PC-3 (cell line): ENCODE measurements around the gene PLEKHH2. TPM values are rescaled to one million over a fixed set of nuclear protein-coding genes. Genes with fewer than 3 reads are reported as not detected.

Experiments used
- ATAC-seq: fragments of 200-7000 bp; cut with Tn5 transposase; 2 replicates; pipeline ENCODE4 v1.9.1; 2020; ENCODE audit warnings: mild to moderate bottlenecking, moderate library complexity
- BruUV-seq: library from RNA; stranded (reverse); fragments of 400-500 nt; replicated peaks from 2 replicates; lab custom pipeline; 2021; lab: Mats Ljungman, UMichigan
- CTCF ChIA-PET: fragments of 300-600 bp; sonication (Branson Sonifier 250); formaldehyde crosslinking; loops from one replicate; lab custom pipeline; 2022; ENCODE audit warnings: antibody characterized with exemption; lab: Charles Lee
- POLR2A ChIA-PET: fragments of 300-600 bp; sonication (Branson Sonifier 250); formaldehyde crosslinking; loops from one replicate; lab custom pipeline; 2022; ENCODE audit warnings: antibody characterized with exemption; ENCODE audit not compliant: unreplicated experiment; lab: Charles Lee
- DNase-seq: peaks from one replicate; pipeline ENCODE4 v3.0.0-alpha.2; 2015
- H2AFZ ChIP-seq: fragments of 300-600 bp; sonication (generic); 2 replicates; pipeline ENCODE4 v1.6.0; 2016; ENCODE audit warnings: antibody characterized with exemption, low read length
- H3F3A ChIP-seq: fragments of 300-600 bp; sonication (generic); one replicate; pipeline ENCODE4 v1.6.0; 2017; ENCODE audit warnings: antibody characterized with exemption, low read length, control low read depth, mild to moderate bottlenecking; ENCODE audit not compliant: unreplicated experiment
- H3K27ac ChIP-seq: fragments of 300-600 bp; sonication (generic); 2 replicates; pipeline ENCODE4 v1.5.1; 2016; ENCODE audit warnings: mild to moderate bottlenecking, low read length
- H3K27me3 ChIP-seq: fragments of 300-600 bp; sonication (generic); 2 replicates; pipeline ENCODE4 v1.6.1; 2016; ENCODE audit warnings: low read length, mixed read lengths
- H3K36me3 ChIP-seq: fragments of 300-600 bp; sonication (generic); 2 replicates; pipeline ENCODE4 v1.6.1; 2016; ENCODE audit warnings: low read depth, mixed run types, low read length, mixed read lengths
- H3K4me1 ChIP-seq: fragments of 300-600 bp; sonication (generic); 2 replicates; pipeline ENCODE4 v1.5.1; 2016; ENCODE audit warnings: low read length; ENCODE audit not compliant: insufficient read depth
- H3K4me2 ChIP-seq: fragments of 300-600 bp; sonication (generic); 2 replicates; pipeline ENCODE4 v1.6.0; 2016; ENCODE audit warnings: low read length
- H3K4me3 ChIP-seq: fragments of 300-600 bp; sonication (generic); 2 replicates; pipeline ENCODE4 v1.5.1; 2016; ENCODE audit warnings: mild to moderate bottlenecking, low read length, mixed read lengths
- H3K79me2 ChIP-seq: fragments of 300-600 bp; sonication (generic); 2 replicates; pipeline ENCODE4 v1.6.1; 2017; ENCODE audit warnings: low read length, mixed read lengths
- H3K9ac ChIP-seq: fragments of 300-600 bp; sonication (generic); 2 replicates; pipeline ENCODE4 v1.6.0; 2016; ENCODE audit warnings: mild to moderate bottlenecking, low read length
- H3K9me2 ChIP-seq: fragments of 300-600 bp; sonication (generic); replicated peaks from 2 replicates; pipeline ENCODE4 v1.6.1; 2016; ENCODE audit warnings: mixed run types, low read length, mixed read lengths
- H3K9me3 ChIP-seq: fragments of 300-600 bp; sonication (generic); 2 replicates; pipeline ENCODE4 v1.6.1; 2016; ENCODE audit warnings: low read length, mixed read lengths
- H4K20me1 ChIP-seq: fragments of 300-600 bp; sonication (generic); 2 replicates; pipeline ENCODE4 v1.6.1; 2016; ENCODE audit warnings: low read length, mixed read lengths
- CTCF ChIP-seq: fragments of 300-600 bp; sonication (generic); conservative IDR thresholded peaks from 2 replicates; pipeline ENCODE4 v1.5.1; 2017; ENCODE audit warnings: antibody characterized with exemption, low read depth, mild to moderate bottlenecking, low read length
- EZH2 ChIP-seq: fragments of 300-600 bp; sonication (generic); IDR thresholded peaks from one replicate; pipeline ENCODE4 v1.6.1; 2017; ENCODE audit warnings: antibody characterized with exemption, mild to moderate bottlenecking, low read length; ENCODE audit not compliant: unreplicated experiment
- EZH2phosphoT487 ChIP-seq: fragments of 300-600 bp; sonication (generic); IDR thresholded peaks from 2 replicates; pipeline ENCODE4 v1.6.1; 2018; ENCODE audit warnings: mild to moderate bottlenecking, antibody characterized with exemption, low read length, borderline replicate concordance
- intact Hi-C: fragments of 100-400 bp; cut with micrococcal nuclease; formaldehyde crosslinking; loops from 2 replicates; pipeline ENCODE4 v1.9.0; 2023
- total RNA-seq: library from RNA; depleted of rRNA; stranded (reverse); fragments of >200 nt; gene quantifications from 2 replicates; pipeline ENCODE4 v1.2.3, GENCODE V29; 2014

The PLEKHH2 gene
- total RNA-seq, 1 experiment from 2014 or later = 1.9 TPM

- no peaks in the 10 kb centered on the region for H3F3A ChIP-seq
- no peaks in the 10 kb centered on the region for H3K9me3 ChIP-seq
- H3K9ac ChIP-seq = no peak overlapping the region
- no peak overlapping the region for H2AFZ ChIP-seq
- H3K79me2 ChIP-seq = no peaks in the 10 kb centered on the region
- H3K4me3 ChIP-seq = no peak overlapping the region
- intact Hi-C loops = loop anchor here (5.0 kb wide), 1 partner anchor 778 kb away; no protein-coding TSS in a partner anchor
- H3K27ac ChIP-seq = no peak overlapping the region
- H3K9me2 ChIP-seq = no peaks in the 10 kb centered on the region
- no peaks in the 10 kb centered on the region for H3K36me3 ChIP-seq
- no peaks in the 10 kb centered on the region for H3K27me3 ChIP-seq
- H3K4me2 ChIP-seq = no peak overlapping the region
- no peaks in the 10 kb centered on the region for H3K4me1 ChIP-seq
- BruUV-seq = no TSS peak
- ChIA-PET CTCF (interaction anchor here (0.6 to 1.2 kb wide), 4 partner anchors 9 to 377 kb away, joined by 3 to 13 read pairs (median 4); no protein-coding TSS in a partner anchor), POLR2A (interaction anchor here (0.6 to 1.1 kb wide), 2 partner anchors 9 to 346 kb away, joined by 3 to 4 read pairs; partner anchors contain the start of gene THADA)
- TF ChIP-seq EZH2 = no peak
- peak; percentile 76 for TF ChIP-seq CTCF
- DNase-seq (peak; percentile 75), ATAC-seq (peak; percentile 92)
- H4K20me1 ChIP-seq = no peaks in the 10 kb centered on the region
These were observed 31.9 kb upstream of the PLEKHH2 start for GRCh38 chr2:43605079-43605655.

- intact Hi-C loops = loop anchor here (5.0 kb wide), 1 partner anchor 779 kb away; no protein-coding TSS in a partner anchor
- no peak overlapping the region for H2AFZ ChIP-seq
- ATAC-seq = no peak
These were observed 31.2 kb upstream of the PLEKHH2 start for GRCh38 chr2:43605851-43606250.

More at GRCh38 chr2:43605851-43606250, 31.2 kb upstream of the PLEKHH2 start:
- TF ChIP-seq CTCF (no peak), EZH2phosphoT487 (no peak), EZH2 (no peak)
- no TSS peak for BruUV-seq
- Histone ChIP-seq H3K27ac (no peak overlapping the region), H3K9me2 (no peaks in the 10 kb centered on the region), H3K4me1 (no peaks in the 10 kb centered on the region), H4K20me1 (no peaks in the 10 kb centered on the region), H3K4me2 (no peak overlapping the region), H3K36me3 (no peaks in the 10 kb centered on the region), H3K79me2 (no peaks in the 10 kb centered on the region), H3K4me3 (no peak overlapping the region), H3F3A (no peaks in the 10 kb centered on the region), H3K27me3 (no peaks in the 10 kb centered on the region), H3K9me3 (no peaks in the 10 kb centered on the region), H3K9ac (no peak overlapping the region)
- ChIA-PET CTCF (interaction anchor here (0.5 to 1.2 kb wide), 2 partner anchors 9 to 210 kb away, joined by 3 to 8 read pairs; no protein-coding TSS in a partner anchor), POLR2A (no interaction called here)
- peak; percentile 14 for DNase-seq
